Measurements from ENCODE around the gene WTIP. TPM values are rescaled to one million over a fixed set of nuclear protein-coding genes. Genes with fewer than 3 reads are reported as not detected.

Gene WTIP
- total RNA-seq, 4 donors from 2014 or later, result 0.49 to 9.3 (median 2.4) TPM

- WGBS, 2 donors, result 77 to 83% methylated on average over 8 to 14 of the region's 19 CpGs
- intact Hi-C loops (cut with DNase I), result no loop called here
- H3K4me3 ChIP-seq, result no peak overlapping the region
- H3K27me3 ChIP-seq, result peaks cover 0 to 39% (median 0%) of the 10 kb centered on the region in 4 donors
- no peak for DNase-seq
- peaks cover 8 to 43% (median 20%) of the 10 kb centered on the region in 3 donors for H3K4me1 ChIP-seq
- no peaks in the 10 kb centered on the region for H3K36me3 ChIP-seq
- H3K9me3 ChIP-seq, result no peaks in the 10 kb centered on the region
- TF ChIP-seq POLR2A (IDR thresholded peaks at IDR 0.05) (no peak), CTCF (IDR thresholded peaks at IDR 0.05) (no peak)
- H3K27ac ChIP-seq, result peak overlapping the region in 3 of 4 donors; percentile 81 to 93 (median 89)
Measured at GRCh38 chr19:34480491-34480890, 1.1 kb upstream of the WTIP start.

- Histone ChIP-seq H3K27me3 (peaks cover 0 to 39% (median 0%) of the 10 kb centered on the region in 4 donors), H3K4me1 (peaks cover 7 to 38% (median 15%) of the 10 kb centered on the region in 3 donors), H3K36me3 (no peaks in the 10 kb centered on the region), H3K9me3 (no peaks in the 10 kb centered on the region), H3K27ac (peak overlapping the region; percentile 18 to 93 (median 80)), H3K4me3 (peak overlapping the region; percentile 40 to 82 (median 61))
- intact Hi-C loops (cut with DNase I), result no loop called here
- TF ChIP-seq CTCF (IDR thresholded peaks at IDR 0.05) (no peak), POLR2A (IDR thresholded peaks at IDR 0.05) (no peak)
- no peak for DNase-seq
- no CpG with 5 or more reads among the region's 84 CpGs for WGBS, 2 donors
Measured at GRCh38 chr19:34481861-34482379, 362 bp downstream of the WTIP start.

- Histone ChIP-seq H3K9me3 (no peaks in the 10 kb centered on the region), H3K36me3 (no peaks in the 10 kb centered on the region), H3K4me1 (peaks cover 7 to 38% (median 15%) of the 10 kb centered on the region in 3 donors), H3K4me3 (peak overlapping the region; percentile 40 to 82 (median 61)), H3K27me3 (peaks cover 0 to 39% (median 0%) of the 10 kb centered on the region in 4 donors), H3K27ac (peak overlapping the region; percentile 18 to 93 (median 80))
- intact Hi-C loops (cut with DNase I), result no loop called here
- no peak for TF ChIP-seq POLR2A (IDR thresholded peaks at IDR 0.05)
- TF ChIP-seq CTCF (IDR thresholded peaks at IDR 0.05), result no peak
- WGBS, 2 donors, result 23 to 28% methylated on average over 18 to 19 of the region's 72 CpGs
- no peak for DNase-seq
Measured at GRCh38 chr19:34482380-34483250, 1.1 kb downstream of the WTIP start.

- H3K4me3 ChIP-seq, result peak overlapping the region in 2 of 4 donors; percentile 13 to 26
- H3K9me3 ChIP-seq, result no peaks in the 10 kb centered on the region
- no peak for TF ChIP-seq POLR2A (IDR thresholded peaks at IDR 0.05)
- no peak for TF ChIP-seq CTCF (IDR thresholded peaks at IDR 0.05)
- no peaks in the 10 kb centered on the region for H3K36me3 ChIP-seq
- no peak overlapping the region for H3K27ac ChIP-seq
- peaks cover 0 to 39% (median 0%) of the 10 kb centered on the region in 4 donors for H3K27me3 ChIP-seq
- DNase-seq, result no peak
- WGBS, 2 donors, result 57 to 83% methylated on average over 1 to 6 of the region's 9 CpGs
- intact Hi-C loops (cut with DNase I), result no loop called here
- peaks cover 7 to 38% (median 15%) of the 10 kb centered on the region in 3 donors for H3K4me1 ChIP-seq
Measured at GRCh38 chr19:34484328-34484727, 2.8 kb downstream of the WTIP start.

- no peak for DNase-seq
- 82 to 93% methylated on average over 9 of the region's 9 CpGs for whole genome bisulfite sequencing, 2 donors
- TF ChIP-seq CTCF (IDR thresholded peaks at IDR 0.05) (no peak), POLR2A (IDR thresholded peaks at IDR 0.05) (no peak)
- Histone ChIP-seq H3K27ac (no peak overlapping the region), H3K4me3 (no peak overlapping the region), H3K36me3 (peaks cover 0 to 9% (median 0%) of the 10 kb centered on the region in 3 donors), H3K27me3 (peaks cover 0 to 32% (median 0%) of the 10 kb centered on the region in 4 donors), H3K4me1 (peaks cover 7 to 33% (median 15%) of the 10 kb centered on the region in 3 donors), H3K9me3 (no peaks in the 10 kb centered on the region)
- intact Hi-C loops (cut with DNase I), result no loop called here
Measured at GRCh38 chr19:34485831-34486230, 4.3 kb downstream of the WTIP start.
